GM21367 (cell line): ENCODE results near the gene ALPK1.
"Not testable (repeated sequence)": the region's sequence is repeated elsewhere in the genome, so short reads cannot be mapped to it uniquely, and the experiment has no call there.

ENCODE experiments used
- ATAC-seq: cut with Tn5 transposase; IDR thresholded peaks from one replicate; pipeline ENCODE4 v1.9.1; 2021; ENCODE audit not compliant: unreplicated experiment

The ALPK1 gene

GRCh38 chr4:112377594-112378242, 80.5 kb downstream of the ALPK1 start:
- no peak for ATAC-seq

- ATAC-seq = no peak
Observed at GRCh38 chr4:112378243-112378620, 81.1 kb downstream of the ALPK1 start.

- no peak for ATAC-seq
Observed at GRCh38 chr4:112378858-112379257, 81.7 kb downstream of the ALPK1 start.

GRCh38 chr4:112379306-112379705, 82.1 kb downstream of the ALPK1 start:
- no peak for ATAC-seq

- no peak for ATAC-seq
Observed at GRCh38 chr4:112381996-112382692, 85.0 kb downstream of the ALPK1 start.

- ATAC-seq = no peak
Observed at GRCh38 chr4:112386071-112386470, 88.9 kb downstream of the ALPK1 start.

GRCh38 chr4:112402098-112402497, 104.9 kb downstream of the ALPK1 start:
- no peak for ATAC-seq

- no peak for ATAC-seq
Observed at GRCh38 chr4:112403101-112403945, 106.2 kb downstream of the ALPK1 start.

GRCh38 chr4:112410364-112410763, 113.2 kb downstream of the ALPK1 start:
- no peak for ATAC-seq

- ATAC-seq = no peak
Observed at GRCh38 chr4:112410804-112411203, 113.6 kb downstream of the ALPK1 start.

GRCh38 chr4:112411781-112412550, 114.8 kb downstream of the ALPK1 start:
- ATAC-seq = no peak

GRCh38 chr4:112416464-112416863, 119.3 kb downstream of the ALPK1 start:
- no peak for ATAC-seq

- ATAC-seq = no peak
Observed at GRCh38 chr4:112418092-112418491, 120.9 kb downstream of the ALPK1 start.

- no peak for ATAC-seq
Observed at GRCh38 chr4:112421911-112422310, 124.7 kb downstream of the ALPK1 start.

- no peak for ATAC-seq
Observed at GRCh38 chr4:112422644-112423043, 125.5 kb downstream of the ALPK1 start.

GRCh38 chr4:112423591-112423990, 126.4 kb downstream of the ALPK1 start:
- no peak for ATAC-seq

- no peak for ATAC-seq
Observed at GRCh38 chr4:112425823-112426222, 128.7 kb downstream of the ALPK1 start.

- no peak for ATAC-seq
Observed at GRCh38 chr4:112426416-112426815, 129.2 kb downstream of the ALPK1 start.

- no peak for ATAC-seq
Observed at GRCh38 chr4:112431158-112431557, 134.0 kb downstream of the ALPK1 start.

GRCh38 chr4:112436987-112437386, 139.8 kb downstream of the ALPK1 start:
- no peak for ATAC-seq

- ATAC-seq = not testable (repeated sequence)
Observed at GRCh38 chr4:112442226-112442625, 145.1 kb downstream of the ALPK1 start.
